ENCODE data around the gene CLIP1.

Gene CLIP1

DNA sequence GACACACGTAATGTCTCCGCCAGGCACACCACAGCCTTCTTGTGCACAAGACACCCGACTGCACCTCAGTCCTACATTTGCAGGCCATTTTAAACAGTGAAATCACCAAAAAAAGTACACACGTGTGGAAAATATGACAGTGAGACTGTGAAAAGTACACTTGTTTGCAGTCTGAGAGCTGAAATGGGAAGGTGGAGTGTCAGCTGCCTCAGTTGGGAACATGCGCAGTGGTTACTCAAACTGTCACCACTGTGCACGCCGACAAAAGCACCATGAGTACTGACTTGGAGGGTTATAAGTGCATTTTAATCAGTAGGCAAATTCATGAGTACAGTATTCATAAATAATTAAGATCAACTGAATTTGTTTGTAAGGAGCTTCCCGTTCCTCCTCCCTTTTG, 171.9 kb downstream of the CLIP1 start:
- TF ChIP-seq, protein P1, sequence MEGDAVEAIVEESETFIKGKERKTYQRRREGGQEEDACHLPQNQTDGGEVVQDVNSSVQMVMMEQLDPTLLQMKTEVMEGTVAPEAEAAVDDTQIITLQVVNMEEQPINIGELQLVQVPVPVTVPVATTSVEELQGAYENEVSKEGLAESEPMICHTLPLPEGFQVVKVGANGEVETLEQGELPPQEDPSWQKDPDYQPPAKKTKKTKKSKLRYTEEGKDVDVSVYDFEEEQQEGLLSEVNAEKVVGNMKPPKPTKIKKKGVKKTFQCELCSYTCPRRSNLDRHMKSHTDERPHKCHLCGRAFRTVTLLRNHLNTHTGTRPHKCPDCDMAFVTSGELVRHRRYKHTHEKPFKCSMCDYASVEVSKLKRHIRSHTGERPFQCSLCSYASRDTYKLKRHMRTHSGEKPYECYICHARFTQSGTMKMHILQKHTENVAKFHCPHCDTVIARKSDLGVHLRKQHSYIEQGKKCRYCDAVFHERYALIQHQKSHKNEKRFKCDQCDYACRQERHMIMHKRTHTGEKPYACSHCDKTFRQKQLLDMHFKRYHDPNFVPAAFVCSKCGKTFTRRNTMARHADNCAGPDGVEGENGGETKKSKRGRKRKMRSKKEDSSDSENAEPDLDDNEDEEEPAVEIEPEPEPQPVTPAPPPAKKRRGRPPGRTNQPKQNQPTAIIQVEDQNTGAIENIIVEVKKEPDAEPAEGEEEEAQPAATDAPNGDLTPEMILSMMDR (IDR thresholded peaks at IDR 0.05; ENCODE audit: extremely low read depth, missing control alignments): no peak
- DNase-seq (ENCODE audit: low spot score): no peak

GRCh38 chr12:122250047-122250446, 172.4 kb downstream of the CLIP1 start:
- TF ChIP-seq, protein P1 (IDR thresholded peaks at IDR 0.05; ENCODE audit: extremely low read depth, missing control alignments): no peak
- DNase-seq (ENCODE audit: low spot score): no peak

- no peak for DNase-seq (ENCODE audit: low spot score)
- TF ChIP-seq, protein P1 (IDR thresholded peaks at IDR 0.05; ENCODE audit: extremely low read depth, missing control alignments): no peak
Observed at GRCh38 chr12:122245553-122245952, 176.9 kb downstream of the CLIP1 start.

- TF ChIP-seq, protein P1 (IDR thresholded peaks at IDR 0.05; ENCODE audit: extremely low read depth, missing control alignments): no peak
- no peak for DNase-seq (ENCODE audit: low spot score)
Observed at GRCh38 chr12:122244565-122245371, 177.7 kb downstream of the CLIP1 start.

GRCh38 chr12:122243965-122244364, 178.5 kb downstream of the CLIP1 start:
- TF ChIP-seq, protein P1 (IDR thresholded peaks at IDR 0.05; ENCODE audit: extremely low read depth, missing control alignments): no peak
- no peak for DNase-seq (ENCODE audit: low spot score)

DNA sequence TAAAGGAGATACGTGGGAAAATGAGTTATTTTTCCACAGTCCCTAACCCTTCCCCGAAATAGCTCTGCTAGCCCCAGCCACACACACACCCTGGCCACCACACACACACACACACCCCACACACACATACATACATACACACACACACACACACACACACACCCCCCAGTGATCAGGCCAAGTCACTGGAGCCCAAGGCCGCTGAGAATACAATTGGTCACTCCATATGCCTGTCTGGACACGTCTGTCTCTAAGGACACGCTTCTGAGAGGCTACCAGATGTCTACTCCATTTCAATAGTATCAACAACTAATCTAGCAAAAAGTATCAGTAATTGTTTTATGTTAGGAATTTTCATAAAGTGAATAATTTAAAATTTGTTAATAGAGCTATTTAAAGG, 183.6 kb downstream of the CLIP1 start:
- TF ChIP-seq, protein P1 (IDR thresholded peaks at IDR 0.05; ENCODE audit: extremely low read depth, missing control alignments): no peak
- no peak for DNase-seq (ENCODE audit: low spot score)

- TF ChIP-seq, protein P1 (IDR thresholded peaks at IDR 0.05; ENCODE audit: extremely low read depth, missing control alignments): no peak
- DNase-seq (ENCODE audit: low spot score): no peak
Observed at GRCh38 chr12:122235741-122236140, 186.7 kb downstream of the CLIP1 start.

All from GM20000 (cell line).